ENCODE measurements around the gene PDE9A. TPM values are rescaled to one million over a fixed set of nuclear protein-coding genes. Genes with fewer than 3 reads are reported as not detected.
"Not testable (repeated sequence)": the region's sequence is repeated elsewhere in the genome, so short reads cannot be mapped to it uniquely, and the experiment has no call there.

PDE9A gene
- total RNA-seq, 1 donor from 2014 or later: 31.4 TPM

DNA sequence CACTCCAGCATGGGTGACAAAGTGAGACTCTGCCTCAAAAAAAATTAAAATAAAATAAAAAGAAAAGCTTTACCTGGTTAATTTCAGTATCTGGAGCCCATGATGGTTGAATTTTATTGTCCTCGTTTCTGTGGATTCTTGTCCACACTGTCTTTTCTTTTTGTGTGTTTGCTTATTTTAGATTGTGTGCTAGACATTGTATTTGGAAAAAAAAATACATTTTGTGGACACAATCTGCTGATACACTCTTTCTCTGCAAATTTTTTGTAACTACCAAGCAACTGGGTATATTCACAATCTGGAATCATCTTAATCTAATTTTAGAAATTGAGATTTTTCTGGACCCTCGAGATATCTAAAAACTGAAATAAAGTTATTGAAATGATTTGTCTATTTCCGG is 41.6 kb upstream of the PDE9A start:
- TF ChIP-seq, protein P1, sequence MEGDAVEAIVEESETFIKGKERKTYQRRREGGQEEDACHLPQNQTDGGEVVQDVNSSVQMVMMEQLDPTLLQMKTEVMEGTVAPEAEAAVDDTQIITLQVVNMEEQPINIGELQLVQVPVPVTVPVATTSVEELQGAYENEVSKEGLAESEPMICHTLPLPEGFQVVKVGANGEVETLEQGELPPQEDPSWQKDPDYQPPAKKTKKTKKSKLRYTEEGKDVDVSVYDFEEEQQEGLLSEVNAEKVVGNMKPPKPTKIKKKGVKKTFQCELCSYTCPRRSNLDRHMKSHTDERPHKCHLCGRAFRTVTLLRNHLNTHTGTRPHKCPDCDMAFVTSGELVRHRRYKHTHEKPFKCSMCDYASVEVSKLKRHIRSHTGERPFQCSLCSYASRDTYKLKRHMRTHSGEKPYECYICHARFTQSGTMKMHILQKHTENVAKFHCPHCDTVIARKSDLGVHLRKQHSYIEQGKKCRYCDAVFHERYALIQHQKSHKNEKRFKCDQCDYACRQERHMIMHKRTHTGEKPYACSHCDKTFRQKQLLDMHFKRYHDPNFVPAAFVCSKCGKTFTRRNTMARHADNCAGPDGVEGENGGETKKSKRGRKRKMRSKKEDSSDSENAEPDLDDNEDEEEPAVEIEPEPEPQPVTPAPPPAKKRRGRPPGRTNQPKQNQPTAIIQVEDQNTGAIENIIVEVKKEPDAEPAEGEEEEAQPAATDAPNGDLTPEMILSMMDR (conservative IDR thresholded peaks at IDR 0.05): no peak
- Mint-ChIP-seq H3K36me3 (ENCODE audit: low read depth) (no peaks in the 10 kb centered on the region), H3K4me1 (no peaks in the 10 kb centered on the region), H3K4me3 (no peak overlapping the region), H3K9me3 (peaks cover 4% of the 10 kb centered on the region), H3K27ac (ENCODE audit: unreplicated experiment) (no peak overlapping the region), H3K27me3 (ENCODE audit: low read depth) (no peaks in the 10 kb centered on the region)
- no peak for DNase-seq (ENCODE audit: low read depth, low spot score)

DNA sequence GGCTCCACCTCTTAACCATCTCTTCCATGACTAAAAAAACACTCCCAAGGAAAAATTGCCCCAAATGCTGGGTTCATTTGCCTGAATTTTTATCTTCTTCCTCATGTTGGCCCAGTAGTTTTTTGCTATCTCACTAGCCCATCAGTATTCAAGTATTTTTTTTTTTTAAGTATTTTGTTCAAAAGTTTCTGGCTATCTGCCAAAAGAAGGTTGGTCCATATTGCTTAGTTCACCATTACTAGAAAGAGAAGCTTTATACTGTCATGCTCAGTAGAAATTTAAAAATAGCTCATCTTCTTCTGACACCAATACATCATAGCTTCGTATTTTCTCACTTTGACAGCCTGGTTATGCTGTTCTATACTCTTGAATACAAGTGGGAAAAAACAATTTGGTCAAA is 41.0 kb upstream of the PDE9A start:
- Mint-ChIP-seq H3K4me3 (no peak overlapping the region), H3K9me3 (peaks cover 4% of the 10 kb centered on the region), H3K4me1 (no peaks in the 10 kb centered on the region), H3K27ac (ENCODE audit: unreplicated experiment) (no peak overlapping the region), H3K27me3 (ENCODE audit: low read depth) (no peaks in the 10 kb centered on the region), H3K36me3 (ENCODE audit: low read depth) (no peaks in the 10 kb centered on the region)
- TF ChIP-seq, protein P1 (conservative IDR thresholded peaks at IDR 0.05): no peak
- DNase-seq (ENCODE audit: low read depth, low spot score): no peak

DNA sequence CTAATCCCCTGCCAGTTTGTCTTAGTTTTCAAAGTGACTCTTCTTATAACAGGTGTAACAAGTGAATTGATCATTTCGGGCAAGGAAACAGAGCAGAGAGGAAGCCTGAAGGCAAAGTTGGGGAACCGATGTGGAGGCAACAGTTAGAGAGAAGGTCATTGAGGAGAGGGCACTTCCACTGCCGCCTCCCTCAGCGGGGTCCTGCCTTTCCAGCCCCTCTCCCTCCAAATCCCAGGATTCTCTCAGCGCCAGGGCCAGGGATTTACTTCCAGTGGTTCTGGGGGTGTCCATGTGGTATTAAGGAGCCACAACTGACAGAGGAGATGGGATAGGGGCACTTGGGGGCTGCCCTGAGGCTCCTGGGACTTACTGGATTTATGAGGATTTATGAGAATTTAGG is 39.7 kb upstream of the PDE9A start:
- TF ChIP-seq, protein P1 (conservative IDR thresholded peaks at IDR 0.05): no peak
- H3K9me3 Mint-ChIP-seq: peaks cover 4% of the 10 kb centered on the region
- no peak for DNase-seq (ENCODE audit: low read depth, low spot score)
- H3K27me3 Mint-ChIP-seq (ENCODE audit: low read depth): peaks cover 6% of the 10 kb centered on the region
- no peaks in the 10 kb centered on the region for H3K36me3 Mint-ChIP-seq (ENCODE audit: low read depth)
- H3K4me3 Mint-ChIP-seq: no peak overlapping the region
- no peak overlapping the region for H3K27ac Mint-ChIP-seq (ENCODE audit: unreplicated experiment)
- no peaks in the 10 kb centered on the region for H3K4me1 Mint-ChIP-seq

DNA sequence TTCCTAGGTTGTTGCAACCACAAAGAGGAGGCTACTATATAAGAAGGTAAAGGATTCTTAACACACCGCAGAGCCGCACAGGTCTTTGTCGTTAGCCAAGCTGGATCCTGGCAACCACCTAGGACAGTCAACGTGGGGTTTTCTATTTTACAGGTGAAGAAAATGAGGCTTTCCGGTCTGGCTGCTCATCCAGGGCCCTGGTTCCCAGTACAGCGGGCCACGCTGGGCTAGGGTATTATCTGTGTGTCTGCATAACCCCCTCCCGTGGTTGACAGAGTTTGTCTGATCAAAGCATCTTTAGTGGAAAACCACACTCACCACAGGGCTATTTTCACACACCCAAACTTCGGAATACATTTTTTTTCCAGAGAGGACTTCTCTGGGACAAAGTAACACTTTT is 39.0 kb upstream of the PDE9A start:
- no peak overlapping the region for H3K27ac Mint-ChIP-seq (ENCODE audit: unreplicated experiment)

DNA sequence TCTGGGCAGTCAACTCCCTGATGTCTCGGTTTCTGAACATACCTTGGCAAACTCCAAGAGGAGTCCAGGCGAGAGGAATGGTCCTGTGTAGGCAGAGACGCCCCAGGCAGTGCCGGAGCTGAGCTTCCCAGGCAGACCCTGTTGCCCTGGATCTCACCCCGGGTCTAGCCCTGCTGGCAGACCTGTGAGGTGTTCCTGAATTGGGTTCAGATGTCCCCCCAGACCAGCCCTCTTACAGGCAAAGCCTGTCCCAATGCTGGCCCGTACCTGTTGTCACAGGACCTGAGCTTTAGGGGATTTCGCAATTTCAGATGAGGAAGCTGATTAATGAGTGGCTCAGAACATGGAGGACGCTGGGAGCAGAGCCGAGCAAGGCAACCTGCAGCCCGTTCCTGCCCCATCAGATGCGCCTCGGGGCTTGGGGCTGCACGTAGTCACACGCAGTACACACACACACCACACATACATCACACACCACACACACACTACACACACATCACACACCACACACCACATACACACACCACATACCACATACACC is 38.5 kb upstream of the PDE9A start:
- no peaks in the 10 kb centered on the region for H3K36me3 Mint-ChIP-seq (ENCODE audit: low read depth)
- H3K27ac Mint-ChIP-seq (ENCODE audit: unreplicated experiment): no peak overlapping the region
- H3K4me1 Mint-ChIP-seq: peaks cover 4% of the 10 kb centered on the region
- TF ChIP-seq, protein P1 (conservative IDR thresholded peaks at IDR 0.05): no peak
- peaks cover 11% of the 10 kb centered on the region for H3K27me3 Mint-ChIP-seq (ENCODE audit: low read depth)
- no peak overlapping the region for H3K4me3 Mint-ChIP-seq
- no peak for DNase-seq (ENCODE audit: low read depth, low spot score)
- no peaks in the 10 kb centered on the region for H3K9me3 Mint-ChIP-seq

More for the DNA sequence above, 39.0 kb upstream of the PDE9A start:
- DNase-seq (ENCODE audit: low read depth, low spot score): no peak
- TF ChIP-seq, protein P1 (conservative IDR thresholded peaks at IDR 0.05): no peak
- no peaks in the 10 kb centered on the region for H3K36me3 Mint-ChIP-seq (ENCODE audit: low read depth)
- no peak overlapping the region for H3K4me3 Mint-ChIP-seq
- peaks cover 11% of the 10 kb centered on the region for H3K27me3 Mint-ChIP-seq (ENCODE audit: low read depth)
- peaks cover 3% of the 10 kb centered on the region for H3K4me1 Mint-ChIP-seq
- no peaks in the 10 kb centered on the region for H3K9me3 Mint-ChIP-seq

DNA sequence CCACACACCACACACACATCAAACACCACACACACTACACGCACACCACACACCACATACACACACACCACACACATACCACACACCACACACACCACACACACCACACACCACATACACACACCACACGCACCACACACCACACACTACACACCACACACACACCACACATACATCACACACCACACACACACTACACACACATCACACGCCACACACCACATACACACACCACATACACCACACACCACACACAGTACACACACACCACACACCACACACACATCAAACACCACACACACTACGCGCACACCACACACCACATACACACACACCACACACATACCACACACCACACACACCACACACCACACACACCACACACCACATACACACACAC is 38.0 kb upstream of the PDE9A start:
- not testable (repeated sequence) for H3K9me3 Mint-ChIP-seq; H3K4me1 Mint-ChIP-seq; H3K27ac Mint-ChIP-seq (ENCODE audit: unreplicated experiment); DNase-seq (ENCODE audit: low read depth, low spot score); H3K36me3 Mint-ChIP-seq (ENCODE audit: low read depth); H3K4me3 Mint-ChIP-seq
- peaks cover 11% of the 10 kb centered on the region for H3K27me3 Mint-ChIP-seq (ENCODE audit: low read depth)

All from neural crest cell (in vitro differentiated cells).